OCI-M1 (cell line): ENCODE results near the gene ANKDD1B.

Source experiments
- DNase-seq: peaks from one replicate; lab custom pipeline; 2025; lab: John Stamatoyannopoulos, UW

The ANKDD1B gene

GRCh38 chr5:75706775-75707174 is 95.5 kb downstream of the ANKDD1B start:
- DNase-seq = peak; percentile 60

GRCh38 chr5:75707911-75708509 is 96.8 kb downstream of the ANKDD1B start:
- no peak for DNase-seq

GRCh38 chr5:75710637-75711036 is 99.4 kb downstream of the ANKDD1B start:
- DNase-seq = peak; percentile 88

- DNase-seq = peak; percentile 80
Observed at GRCh38 chr5:75711151-75711550, 99.9 kb downstream of the ANKDD1B start.

GRCh38 chr5:75712091-75712490 is 100.8 kb downstream of the ANKDD1B start:
- peak; percentile 65 for DNase-seq

- DNase-seq = no peak
Observed at GRCh38 chr5:75716715-75717081, 105.4 kb downstream of the ANKDD1B start.

- DNase-seq = peak; percentile 99
Observed at GRCh38 chr5:75717082-75717922, 106.0 kb downstream of the ANKDD1B start, which contains the start of gene POC5. TSS of gene POC5 (minus strand) at chr5:75717437. CDS start at chr5:75712937, 4,500 bp downstream.

- no peak for DNase-seq
Observed at GRCh38 chr5:75720882-75721281, 109.6 kb downstream of the ANKDD1B start.
